Measurements from ENCODE around the gene AGRN.
A peak's percentile ranks its signal among the peaks of the same experiment; 100 is the strongest.

AGRN gene

DNA sequence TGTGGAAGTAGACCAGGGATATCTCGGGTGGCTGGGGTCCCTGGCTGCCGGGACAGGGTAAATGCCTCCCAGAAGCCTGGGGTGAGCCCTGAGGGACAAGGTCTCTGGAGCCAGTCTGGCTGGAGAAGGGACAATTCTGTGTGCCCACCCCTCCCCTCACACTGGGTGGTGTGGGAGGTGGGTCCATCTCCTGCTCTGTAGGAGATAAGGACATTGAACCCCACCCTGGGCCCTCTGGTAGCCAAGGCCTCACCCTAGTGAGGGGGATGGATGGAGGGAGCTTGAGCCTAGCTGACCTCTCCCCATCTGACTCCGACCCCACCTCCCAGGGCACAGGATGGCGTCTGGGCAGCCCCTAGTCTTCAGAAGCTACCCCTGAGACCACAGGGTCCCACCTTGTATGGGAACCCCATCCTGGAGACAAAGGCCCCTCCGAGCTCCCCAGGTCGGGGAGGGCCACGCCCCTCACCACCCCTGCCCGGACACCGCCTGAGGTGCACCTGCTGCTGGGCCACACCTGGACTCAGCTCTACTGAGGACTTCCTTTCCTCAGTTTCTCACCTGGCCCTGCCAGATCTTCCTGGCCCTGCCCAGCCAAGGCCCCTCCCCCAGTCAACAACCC is 4.3 kb downstream of the AGRN start:
- peaks cover 12 to 35% of the 10 kb centered on the region in 2 donors for H3K4me1 ChIP-seq (ENCODE audit: control insufficient read depth in 2 of 2, insufficient read depth in 1 of 2, low read depth in 1 of 2, low read length in 2 of 2)
- H3K79me1 ChIP-seq (ENCODE audit: low read depth, low read length), result peaks cover 45% of the 10 kb centered on the region
- H3K14ac ChIP-seq (ENCODE audit: low read length), result peak overlapping the region; percentile 71
- DNase-seq (ENCODE audit: low spot score), result no peak
- H3K27ac ChIP-seq (replicated peaks; ENCODE audit: low read length), result no peak overlapping the region
- no peak overlapping the region for H2AFZ ChIP-seq (ENCODE audit: low read length)
- H3K36me3 ChIP-seq (replicated peaks in 1 of 2; ENCODE audit: control insufficient read depth in 2 of 2, insufficient read depth in 2 of 2, low read length in 2 of 2), result peaks cover 12 to 45% of the 10 kb centered on the region in 2 donors
- H3K23ac ChIP-seq (ENCODE audit: low read depth, low read length, poor library complexity), result no peak overlapping the region
- peak overlapping the region; percentile 94 for H2BK12ac ChIP-seq (ENCODE audit: low read length)
- H3K9me3 ChIP-seq (replicated peaks in 1 of 2; ENCODE audit: control insufficient read depth in 2 of 2, insufficient read depth in 1 of 2, low read depth in 1 of 2, low read length in 2 of 2), result no peaks in the 10 kb centered on the region
- H2BK120ac ChIP-seq (ENCODE audit: low read depth, low read length), result no peak overlapping the region
- peak overlapping the region; percentile 91 for H3K18ac ChIP-seq (ENCODE audit: low read length)
- H2AK5ac ChIP-seq (ENCODE audit: low read depth, low read length), result peak overlapping the region; percentile 97
- peak overlapping the region; percentile 96 for H2BK15ac ChIP-seq (ENCODE audit: low read length)
- no peak overlapping the region for H3K4ac ChIP-seq (ENCODE audit: low read length)
- H4K91ac ChIP-seq (ENCODE audit: low read depth, low read length, poor library complexity), result no peak overlapping the region
- H3K27me3 ChIP-seq (ENCODE audit: control insufficient read depth in 3 of 3, insufficient read depth in 3 of 3, low read depth in 1 of 3, low read length in 3 of 3), result no peaks in the 10 kb centered on the region
- peak overlapping the region; percentile 3 for H4K8ac ChIP-seq (ENCODE audit: low read depth, low read length)
- H3K4me2 ChIP-seq (ENCODE audit: insufficient read depth, low read length, poor library complexity, severe bottlenecking), result peak overlapping the region; percentile 18
- peak overlapping the region; percentile 82 for H2BK5ac ChIP-seq (ENCODE audit: low read length)
- H3K9ac ChIP-seq (ENCODE audit: low read depth, low read length, poor library complexity), result peak overlapping the region; percentile 44
- peak overlapping the region in 1 of 2 donors; percentile 18 for H3K4me3 ChIP-seq (ENCODE audit: low read length in 2 of 2)
- no CpG with 5 or more reads among the region's 9 CpGs for WGBS, 2 donors (ENCODE audit: extremely low coverage in 2 of 2, insufficient read length in 2 of 2, insufficient replicate concordance in 1 of 2)

DNA sequence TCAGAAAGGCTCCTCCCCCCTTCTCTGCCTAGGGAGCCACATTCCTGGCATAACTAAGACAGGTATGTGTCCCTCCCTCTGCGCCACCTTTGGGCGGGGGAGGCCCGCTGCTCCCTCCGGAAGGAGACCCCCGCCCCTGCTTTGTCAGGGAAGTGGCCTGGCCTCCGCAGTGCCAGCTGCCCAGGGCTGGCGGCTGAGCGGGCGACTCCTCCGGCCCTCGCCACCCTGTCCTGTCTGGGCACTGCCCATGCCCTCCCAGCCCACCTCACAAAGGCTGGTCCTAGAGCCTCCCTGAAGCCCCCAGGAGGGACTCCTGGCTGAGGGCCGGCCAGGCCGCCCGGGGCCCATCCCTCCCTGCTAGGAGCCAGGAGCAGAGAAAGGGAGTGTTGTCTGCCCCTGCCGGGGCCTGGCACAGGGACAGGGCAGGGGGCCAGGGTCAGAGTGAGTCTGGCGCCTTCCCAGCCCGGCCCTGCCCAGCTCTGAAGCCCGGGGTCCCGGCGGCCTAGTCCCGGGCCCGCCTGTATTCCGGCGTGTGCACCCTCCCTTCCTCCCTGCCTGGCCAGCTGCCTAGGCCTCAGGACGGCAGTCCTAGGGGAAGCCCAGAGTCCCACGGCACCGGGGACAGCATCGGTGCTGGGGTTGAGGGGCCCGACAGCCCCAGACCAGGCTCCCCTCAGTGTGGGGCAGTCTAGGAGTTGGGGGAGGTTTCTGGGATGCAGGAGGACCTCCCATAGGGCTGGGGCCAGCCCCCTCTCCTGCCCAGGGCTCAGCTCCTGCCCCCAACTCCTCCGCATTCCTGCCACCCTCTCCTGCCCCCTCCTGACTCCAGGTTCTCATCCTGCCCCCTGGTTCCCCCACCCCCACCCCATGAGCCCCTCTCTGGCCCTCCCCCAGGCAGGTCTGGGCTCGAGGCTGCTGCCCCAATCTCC is 5.1 kb downstream of the AGRN start:
- peak overlapping the region; percentile 97 for H2BK12ac ChIP-seq (ENCODE audit: low read length)
- H3K27ac ChIP-seq (replicated peaks; ENCODE audit: low read length), result peak overlapping the region; percentile 27
- H4K8ac ChIP-seq (ENCODE audit: low read depth, low read length), result peak overlapping the region; percentile 3
- no peak for DNase-seq (ENCODE audit: low spot score)
- H3K36me3 ChIP-seq (replicated peaks in 1 of 2; ENCODE audit: control insufficient read depth in 2 of 2, insufficient read depth in 2 of 2, low read length in 2 of 2), result peaks cover 12 to 45% of the 10 kb centered on the region in 2 donors
- H4K91ac ChIP-seq (ENCODE audit: low read depth, low read length, poor library complexity), result peak overlapping the region; percentile 53
- H2BK120ac ChIP-seq (ENCODE audit: low read depth, low read length), result no peak overlapping the region
- peaks cover 12 to 37% of the 10 kb centered on the region in 2 donors for H3K4me1 ChIP-seq (ENCODE audit: control insufficient read depth in 2 of 2, insufficient read depth in 1 of 2, low read depth in 1 of 2, low read length in 2 of 2)
- H2AFZ ChIP-seq (ENCODE audit: low read length), result no peak overlapping the region
- H3K9me3 ChIP-seq (replicated peaks in 1 of 2; ENCODE audit: control insufficient read depth in 2 of 2, insufficient read depth in 1 of 2, low read depth in 1 of 2, low read length in 2 of 2), result no peaks in the 10 kb centered on the region
- H3K14ac ChIP-seq (ENCODE audit: low read length), result peak overlapping the region; percentile 71
- H3K9ac ChIP-seq (ENCODE audit: low read depth, low read length, poor library complexity), result peak overlapping the region; percentile 44
- H3K79me1 ChIP-seq (ENCODE audit: low read depth, low read length), result peaks cover 48% of the 10 kb centered on the region
- peak overlapping the region; percentile 96 for H2BK15ac ChIP-seq (ENCODE audit: low read length)
- H2BK5ac ChIP-seq (ENCODE audit: low read length), result peak overlapping the region; percentile 82
- H3K4ac ChIP-seq (ENCODE audit: low read length), result no peak overlapping the region
- H3K23ac ChIP-seq (ENCODE audit: low read depth, low read length, poor library complexity), result peak overlapping the region; percentile 75
- WGBS, 2 donors (ENCODE audit: extremely low coverage in 2 of 2, insufficient read length in 2 of 2, insufficient replicate concordance in 1 of 2), result no CpG with 5 or more reads among the region's 31 CpGs
- H3K27me3 ChIP-seq (ENCODE audit: control insufficient read depth in 3 of 3, insufficient read depth in 3 of 3, low read depth in 1 of 3, low read length in 3 of 3), result no peaks in the 10 kb centered on the region
- H2AK5ac ChIP-seq (ENCODE audit: low read depth, low read length), result peak overlapping the region; percentile 99
- H3K4me3 ChIP-seq (ENCODE audit: low read length in 2 of 2), result no peak overlapping the region
- H3K4me2 ChIP-seq (ENCODE audit: insufficient read depth, low read length, poor library complexity, severe bottlenecking), result peak overlapping the region; percentile 11
- H3K18ac ChIP-seq (ENCODE audit: low read length), result peak overlapping the region; percentile 93

DNA sequence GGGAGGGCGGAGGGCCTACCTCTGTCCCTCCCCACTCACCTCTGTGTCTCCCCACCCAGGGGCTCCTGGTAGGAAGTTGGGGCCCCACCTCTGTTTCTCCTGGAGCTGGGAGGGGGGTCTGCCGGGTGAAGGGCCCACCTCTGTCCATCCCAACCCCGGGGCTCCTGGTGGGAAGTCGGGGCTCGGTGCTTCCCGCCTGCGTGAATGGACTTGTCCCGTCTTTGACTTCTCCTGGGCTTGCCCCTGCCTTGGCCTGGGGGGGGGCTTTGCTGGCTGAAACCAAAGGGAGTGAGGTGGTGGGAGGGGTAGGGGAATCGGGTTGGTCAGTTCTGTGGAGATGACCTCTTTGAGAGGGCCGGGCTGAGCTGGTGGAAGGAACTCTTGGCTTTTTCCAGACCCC is 5.8 kb downstream of the AGRN start:
- WGBS, 2 donors (ENCODE audit: extremely low coverage in 2 of 2, insufficient read length in 2 of 2, insufficient replicate concordance in 1 of 2), result no CpG with 5 or more reads among the region's 10 CpGs
- no peaks in the 10 kb centered on the region for H3K27me3 ChIP-seq (ENCODE audit: control insufficient read depth in 3 of 3, insufficient read depth in 3 of 3, low read depth in 1 of 3, low read length in 3 of 3)
- no peak overlapping the region for H2BK15ac ChIP-seq (ENCODE audit: low read length)
- H2AFZ ChIP-seq (ENCODE audit: low read length), result no peak overlapping the region
- no peak overlapping the region for H2BK5ac ChIP-seq (ENCODE audit: low read length)
- H2AK5ac ChIP-seq (ENCODE audit: low read depth, low read length), result peak overlapping the region; percentile 46
- no peak for DNase-seq (ENCODE audit: low spot score)
- no peak overlapping the region for H3K4me3 ChIP-seq (ENCODE audit: low read length in 2 of 2)
- H3K4me2 ChIP-seq (ENCODE audit: insufficient read depth, low read length, poor library complexity, severe bottlenecking), result no peak overlapping the region
- no peak overlapping the region for H3K14ac ChIP-seq (ENCODE audit: low read length)
- no peak overlapping the region for H4K8ac ChIP-seq (ENCODE audit: low read depth, low read length)
- no peak overlapping the region for H2BK120ac ChIP-seq (ENCODE audit: low read depth, low read length)
- no peak overlapping the region for H3K9ac ChIP-seq (ENCODE audit: low read depth, low read length, poor library complexity)
- peak overlapping the region; percentile 75 for H3K23ac ChIP-seq (ENCODE audit: low read depth, low read length, poor library complexity)
- H3K4me1 ChIP-seq (ENCODE audit: control insufficient read depth in 2 of 2, insufficient read depth in 1 of 2, low read depth in 1 of 2, low read length in 2 of 2), result peaks cover 12 to 37% of the 10 kb centered on the region in 2 donors
- H3K79me1 ChIP-seq (ENCODE audit: low read depth, low read length), result peaks cover 45% of the 10 kb centered on the region
- H2BK12ac ChIP-seq (ENCODE audit: low read length), result no peak overlapping the region
- no peak overlapping the region for H4K91ac ChIP-seq (ENCODE audit: low read depth, low read length, poor library complexity)
- peak overlapping the region; percentile 64 for H3K18ac ChIP-seq (ENCODE audit: low read length)
- H3K36me3 ChIP-seq (replicated peaks in 1 of 2; ENCODE audit: control insufficient read depth in 2 of 2, insufficient read depth in 2 of 2, low read length in 2 of 2), result peaks cover 12 to 45% of the 10 kb centered on the region in 2 donors
- H3K9me3 ChIP-seq (replicated peaks in 1 of 2; ENCODE audit: control insufficient read depth in 2 of 2, insufficient read depth in 1 of 2, low read depth in 1 of 2, low read length in 2 of 2), result no peaks in the 10 kb centered on the region
- no peak overlapping the region for H3K27ac ChIP-seq (replicated peaks; ENCODE audit: low read length)
- no peak overlapping the region for H3K4ac ChIP-seq (ENCODE audit: low read length)

Measured in neuronal stem cell (in vitro differentiated cells).